Kidney (tissue), 14 donors: ENCODE results near the gene KPNB1. TPM values are rescaled to one million over a fixed set of nuclear protein-coding genes. Genes with fewer than 3 reads are reported as not detected.

ENCODE experiments used
- DNase-seq, 5 donors: peaks; one replicate each; pipeline ENCODE4 v3.0.0-alpha.2; 2013 to 2020
- FAIRE-seq: peaks from 2 replicates; lab custom pipeline; 2012; peaks lifted over from hg19 to GRCh38; lab: Jason Lieb, UNC
- H3K27ac ChIP-seq, 2 donors: one replicate each; pipeline ENCODE4 v1.7.0; 2013; ENCODE audit warnings: low read depth in 2 of 2, low read length in 2 of 2, inconsistent platforms in 1 of 2
- H3K27me3 ChIP-seq: one replicate; pipeline ENCODE4 v1.7.1; 2013; ENCODE audit warnings: low read length, inconsistent platforms; ENCODE audit not compliant: control insufficient read depth, insufficient read depth
- H3K36me3 ChIP-seq, 3 donors: one replicate each; pipeline versions ENCODE4 v1.7.0 to v1.7.1; 2013; ENCODE audit warnings: low read length in 3 of 3, control low read depth in 1 of 3, inconsistent platforms in 1 of 3; ENCODE audit not compliant: insufficient read depth in 3 of 3, control insufficient read depth in 2 of 3
- H3K4me1 ChIP-seq, 3 donors: one replicate each; pipeline versions ENCODE4 v1.7.0 to v1.7.1; 2013; ENCODE audit warnings: low read length in 3 of 3, inconsistent platforms in 1 of 3, low read depth in 1 of 3; ENCODE audit not compliant: control insufficient read depth in 2 of 3, insufficient read depth in 2 of 3
- H3K4me3 ChIP-seq, 3 donors: one replicate each; pipeline versions ENCODE4 v1.7.0 to v1.8.1; 2013; ENCODE audit warnings: low read length in 3 of 3, control low read depth in 1 of 3, inconsistent platforms in 1 of 3
- H3K9ac ChIP-seq, 3 donors: one replicate each; pipeline versions ENCODE4 v1.7.0 to v1.7.1; 2013; ENCODE audit warnings: low read length in 3 of 3, control low read depth in 1 of 3, inconsistent platforms in 1 of 3
- H3K9me3 ChIP-seq, 3 donors: one replicate each; pipeline versions ENCODE4 v1.7.0 to v1.7.1; 2013; ENCODE audit warnings: low read length in 3 of 3, control low read depth in 1 of 3, inconsistent platforms in 1 of 3; ENCODE audit not compliant: control insufficient read depth in 2 of 3, insufficient read depth in 1 of 3
- CTCF ChIP-seq: IDR thresholded peaks from 3 replicates; pipeline ENCODE4 v1.5.1; 2012; ENCODE audit warnings: mild to moderate bottlenecking, moderate library complexity, borderline replicate concordance; ENCODE audit not compliant: insufficient read depth; ENCODE audit errors: extremely low read depth
- intact Hi-C: fragments of 100-400 bp; cut with DNase I; formaldehyde crosslinking; loops from one replicate; pipeline ENCODE4 v1.11.1; 2022
- polyA plus RNA-seq: library from polyadenylated mRNA; stranded (reverse); fragments of 350-450 nt; fragmentation: Illumina TruSeq; extraction: RNeasy Lipid Tissue Mini Kit (QIAGEN cat#74804); gene quantifications from one replicate; pipeline ENCODE4 v1.2.3, GENCODE V29; 2014; ENCODE audit warnings: low read depth, low replicate concordance; ENCODE audit not compliant: insufficient read depth
- total RNA-seq: library from RNA; stranded (reverse); fragmentation: NEBNext Ultra II Directional; extraction: Animal tissue kit (Norgen Biotek cat#: 25700); gene quantifications from one replicate; pipeline ENCODE4 v1.2.1, GENCODE V29; 2021
- donor health status: control.
- donor health status: control.
- donor health status: control.
- donor health status: control.
- donor health status: control.
- donor health status: DM: yes; HTN: yes; CAD: no.
- donor health status: Normal renal cell carcinoma (clear cell type).

KPNB1 gene
- total and polyA plus RNA-seq, 2 donors from 2014 or later, result 49.1 to 220 TPM

- no peak for TF ChIP-seq CTCF
- H3K4me3 ChIP-seq, result no peak overlapping the region
- H3K9ac ChIP-seq, result no peak overlapping the region
- H3K4me1 ChIP-seq, result peaks cover 0 to 14% (median 9%) of the 10 kb centered on the region in 3 donors
- H3K36me3 ChIP-seq, result peaks cover 0 to 2% (median 0%) of the 10 kb centered on the region in 3 donors
- H3K9me3 ChIP-seq, result no peaks in the 10 kb centered on the region
- intact Hi-C loops, result no loop called here
- FAIRE-seq, result no peak
- H3K27ac ChIP-seq, result no peak overlapping the region
- no peak for DNase-seq
- H3K27me3 ChIP-seq, result no peaks in the 10 kb centered on the region
Observed at GRCh38 chr17:47714773-47715396, 65.2 kb downstream of the KPNB1 start.

GRCh38 chr17:47715669-47716325 is 66.1 kb downstream of the KPNB1 start:
- no peak for TF ChIP-seq CTCF
- peaks cover 1% of the 10 kb centered on the region for H3K27me3 ChIP-seq
- intact Hi-C loops, result no loop called here
- no peak overlapping the region for H3K27ac ChIP-seq
- H3K36me3 ChIP-seq, result no peaks in the 10 kb centered on the region
- DNase-seq (no peak), FAIRE-seq (no peak)
- no peaks in the 10 kb centered on the region for H3K9me3 ChIP-seq
- H3K9ac ChIP-seq, result no peak overlapping the region
- H3K4me3 ChIP-seq, result no peak overlapping the region
- H3K4me1 ChIP-seq, result peaks cover 0 to 14% (median 9%) of the 10 kb centered on the region in 3 donors

GRCh38 chr17:47716375-47716774 is 66.7 kb downstream of the KPNB1 start:
- H3K36me3 ChIP-seq, result no peaks in the 10 kb centered on the region
- DNase-seq, result no peak
- no peak overlapping the region for H3K27ac ChIP-seq

More at GRCh38 chr17:47716375-47716774, 66.7 kb downstream of the KPNB1 start:
- intact Hi-C loops, result no loop called here
- no peak overlapping the region for H3K9ac ChIP-seq
- peaks cover 5% of the 10 kb centered on the region for H3K27me3 ChIP-seq
- H3K4me1 ChIP-seq, result peaks cover 0 to 14% (median 9%) of the 10 kb centered on the region in 3 donors
- TF ChIP-seq CTCF, result no peak
- no peak overlapping the region for H3K4me3 ChIP-seq
- no peaks in the 10 kb centered on the region for H3K9me3 ChIP-seq
- no peak for FAIRE-seq
